GM12873 (cell line): ENCODE data around the gene MYRFL.

Experiments used
- CTCF ChIP-seq: IDR thresholded peaks from 2 replicates; pipeline ENCODE4 v1.5.1; 2012; ENCODE audit warnings: low read depth, mild to moderate bottlenecking, moderate library complexity, low read length, control low read depth; ENCODE audit not compliant: insufficient read depth; ENCODE audit errors: missing control alignments

The MYRFL gene

GRCh38 chr12:69821032-69821455 is 4.0 kb upstream of the MYRFL start:
- no peak for TF ChIP-seq CTCF

- no peak for TF ChIP-seq CTCF
Measured at GRCh38 chr12:69821456-69822159, 3.4 kb upstream of the MYRFL start.

GRCh38 chr12:69822201-69822860 is 2.7 kb upstream of the MYRFL start:
- no peak for TF ChIP-seq CTCF

- no peak for TF ChIP-seq CTCF
Measured at GRCh38 chr12:69824028-69824427, 999 bp upstream of the MYRFL start.

GRCh38 chr12:69828897-69829296 is 3.9 kb downstream of the MYRFL start:
- no peak for TF ChIP-seq CTCF

GRCh38 chr12:69833696-69834095 is 8.7 kb downstream of the MYRFL start:
- no peak for TF ChIP-seq CTCF

GRCh38 chr12:69834147-69834546 is 9.1 kb downstream of the MYRFL start:
- no peak for TF ChIP-seq CTCF
